K562 (cell line): Measurements from ENCODE around the gene KBTBD6. TPM values are rescaled to one million over a fixed set of nuclear protein-coding genes. Genes with fewer than 3 reads are reported as not detected.
A peak's percentile ranks its signal among the peaks of the same experiment; 100 is the strongest.

Experiments
- ATAC-seq: fragments of 200-7000 bp; cut with Tn5 transposase; 3 replicates; pipeline ENCODE4 v1.9.1; 2020; ENCODE audit warnings: moderate library complexity
- BruUV-seq: library from RNA; stranded (reverse); fragments of 400-500 nt; replicated peaks from 2 replicates; lab custom pipeline; 2021; lab: Mats Ljungman, UMichigan
- CTCF ChIA-PET: fragments of 300-600 bp; formaldehyde crosslinking; extraction: SDS; loops from one replicate; lab custom pipeline; 2021; ENCODE audit warnings: low intra/inter-chr PET ratio; lab: Yijun Ruan, JAX
- POLR2A ChIA-PET: fragments of 300-600, 350-650 bp; sonication (Branson Sonifier 250); formaldehyde crosslinking; extraction: SDS; loops from one replicate; lab custom pipeline; 2021; ENCODE audit warnings: antibody characterized with exemption, inconsistent platforms; lab: Yijun Ruan, JAX
- DNase-seq, 4 experiments: peaks; one replicate each; pipeline versions ENCODE4 v3.0.0 to v3.0.0-alpha.2; 2011 to 2018; ENCODE audit warnings: low spot score in 3 of 4, mixed read lengths in 3 of 4; ENCODE audit errors: extremely low read depth in 1 of 4
- FAIRE-seq: peaks from 2 replicates; lab custom pipeline; 2011; peaks lifted over from hg19 to GRCh38; lab: Jason Lieb, UNC
- H2AFZ ChIP-seq: 2 replicates; pipeline ENCODE4 v1.6.0; 2011; ENCODE audit warnings: low read depth, low read length, control low read depth, inconsistent platforms
- H3K27ac ChIP-seq: fragments of 200-600 bp; 3 replicates; pipeline ENCODE4 v1.8.0; 2011; ENCODE audit warnings: low read depth, mild to moderate bottlenecking, control low read depth, inconsistent platforms, low read length, moderate library complexity, mixed read lengths; ENCODE audit errors: extremely low read depth
- H3K27me3 ChIP-seq, 2 experiments: fragments of 300-600 bp in 1 of 2; 2 replicates in 1 of 2; 3 replicates in 1 of 2; pipeline versions ENCODE4 v1.6.0 to v1.8.0; 2011; ENCODE audit warnings: inconsistent platforms in 2 of 2, low read length in 2 of 2, mild to moderate bottlenecking in 1 of 2, mixed read lengths in 1 of 2, moderate library complexity in 1 of 2; ENCODE audit not compliant: control insufficient read depth in 2 of 2, insufficient read depth in 2 of 2
- H3K36me3 ChIP-seq: fragments of 300-600 bp; 3 replicates; pipeline ENCODE4 v1.8.0; 2011; ENCODE audit warnings: mild to moderate bottlenecking, low read length, inconsistent platforms; ENCODE audit not compliant: control insufficient read depth, insufficient read depth
- H3K4me1 ChIP-seq, 2 experiments: fragments of 200-600 bp in 1 of 2; replicated peaks in 1 of 2; 2 replicates in 1 of 2; 3 replicates in 1 of 2; pipeline versions ENCODE4 v1.5.1 to v1.8.0; 2011; ENCODE audit warnings: inconsistent platforms in 2 of 2, low read length in 2 of 2, mild to moderate bottlenecking in 1 of 2, mixed read lengths in 1 of 2, moderate library complexity in 1 of 2; ENCODE audit not compliant: control insufficient read depth in 2 of 2, insufficient read depth in 2 of 2
- H3K4me2 ChIP-seq: 2 replicates; pipeline ENCODE4 v1.6.1; 2011; ENCODE audit warnings: low read length, control low read depth, inconsistent platforms, mixed read lengths; ENCODE audit not compliant: insufficient read depth
- H3K4me3 ChIP-seq: fragments of 200-600 bp; sonication (generic), shearing (Covaris generic); 2 replicates; pipeline ENCODE4 v1.5.1; 2016; ENCODE audit warnings: control low read depth, inconsistent platforms
- H3K79me2 ChIP-seq: fragments of 200-600 bp; 3 replicates; pipeline ENCODE4 v1.8.0; 2011; ENCODE audit warnings: low read length, inconsistent platforms; ENCODE audit not compliant: control insufficient read depth, insufficient read depth
- H3K9ac ChIP-seq, 2 experiments: 2 replicates each; pipeline versions ENCODE4 v1.6.0 to v1.6.1; 2011; ENCODE audit warnings: low read depth in 2 of 2, low read length in 2 of 2, control low read depth in 1 of 2, inconsistent platforms in 1 of 2, mild to moderate bottlenecking in 1 of 2, mixed read lengths in 1 of 2; ENCODE audit not compliant: insufficient read depth in 1 of 2
- H3K9me1 ChIP-seq: one replicate; pipeline ENCODE4 v1.6.0; 2011; ENCODE audit warnings: inconsistent platforms, mild to moderate bottlenecking, low read length, moderate library complexity; ENCODE audit not compliant: control insufficient read depth, insufficient read depth
- H3K9me3 ChIP-seq: replicated peaks from 2 replicates; pipeline ENCODE4 v1.5.1; 2011; ENCODE audit warnings: low read depth, low read length, inconsistent platforms; ENCODE audit not compliant: control insufficient read depth, insufficient read depth
- H4K20me1 ChIP-seq: replicated peaks from 2 replicates; pipeline ENCODE4 v1.6.1; 2011; ENCODE audit warnings: low read length, inconsistent platforms, mixed read lengths; ENCODE audit not compliant: control insufficient read depth, insufficient read depth
- CEBPB ChIP-seq: fragments of 450-650 bp; IDR thresholded peaks from 2 replicates; pipeline ENCODE4 v1.6.1; 2016; ENCODE audit warnings: missing genetic modification characterization, missing compliant biosample characterization
- EHMT2 ChIP-seq: fragments of 450-650 bp; IDR thresholded peaks from 2 replicates; pipeline ENCODE4 v1.6.1; 2018; ENCODE audit warnings: antibody characterized with exemption
- POLR2B ChIP-seq: fragments of 450-650 bp; IDR thresholded peaks from 2 replicates; pipeline ENCODE4 v1.6.1; 2018; ENCODE audit warnings: low read depth; ENCODE audit not compliant: partially characterized antibody
- RFX1 ChIP-seq: fragments of 450-650 bp; IDR thresholded peaks from 2 replicates; pipeline ENCODE4 v1.6.1; 2016; ENCODE audit warnings: mild to moderate bottlenecking, moderate library complexity
- ZBTB17 ChIP-seq: fragments of 450-650 bp; formaldehyde crosslinking; IDR thresholded peaks from 2 replicates; pipeline ENCODE4 v1.4.0; 2020; ENCODE audit warnings: mild to moderate bottlenecking
- WGBS: fragments of 100-300 bp; shearing (Covaris generic); methylation state at CpG from one replicate; pipeline ENCODE4 v1.1.6; 2016; ENCODE audit warnings: low coverage, mixed read lengths; ENCODE audit not compliant: insufficient coverage; ENCODE audit errors: missing lambda C conversion rate; 5-methylcytosine and 5-hydroxymethylcytosine counted together
- in situ Hi-C: fragments of 300-500 bp; cut with MboI; formaldehyde crosslinking; loops from 4 replicates; pipeline ENCODE4 v1.15.0; 2018; ENCODE audit warnings: inconsistent platforms, mixed read lengths
- intact Hi-C: fragments of 100-400 bp; cut with micrococcal nuclease; formaldehyde crosslinking; loops from 2 replicates; pipeline ENCODE4 v1.14.2; 2022
- polyA plus RNA-seq, 8 experiments: library from polyadenylated mRNA; depleted of rRNA in 4 of 8; stranded (reverse) in 5 of 8; unstranded in 3 of 8; fragments of >200 nt; fragmentation: Nextera tagmentation in 2 of 8; fragmentation: Illumina TruSeq in 1 of 8; extraction: Ambion mirVana in 2 of 8; extraction: Trizol in 1 of 8; gene quantifications; 2 replicates each; pipeline versions ENCODE4 v1.2.1 to v1.2.3, GENCODE V29; 2011 to 2014; ENCODE audit warnings: inconsistent platforms in 1 of 8, missing spikeins in 1 of 8
- total RNA-seq, 7 experiments: library from RNA; depleted of rRNA in 6 of 7; stranded (reverse); fragments of >200 nt in 6 of 7; fragmentation: Illumina TruSeq in 2 of 7; extraction: Trizol in 2 of 7; gene quantifications; 2 replicates each; pipeline versions ENCODE4 v1.2.1 to v1.2.3, GENCODE V29; 2011 to 2021; ENCODE audit warnings: low replicate concordance in 1 of 7

The KBTBD6 gene
- total and polyA plus RNA-seq, 9 of the 15 experiments (the other 6 are each of a cell fraction or from before 2014, with no cell fraction given) = 1.9 to 4.9 (median 3.2) TPM

DNA sequence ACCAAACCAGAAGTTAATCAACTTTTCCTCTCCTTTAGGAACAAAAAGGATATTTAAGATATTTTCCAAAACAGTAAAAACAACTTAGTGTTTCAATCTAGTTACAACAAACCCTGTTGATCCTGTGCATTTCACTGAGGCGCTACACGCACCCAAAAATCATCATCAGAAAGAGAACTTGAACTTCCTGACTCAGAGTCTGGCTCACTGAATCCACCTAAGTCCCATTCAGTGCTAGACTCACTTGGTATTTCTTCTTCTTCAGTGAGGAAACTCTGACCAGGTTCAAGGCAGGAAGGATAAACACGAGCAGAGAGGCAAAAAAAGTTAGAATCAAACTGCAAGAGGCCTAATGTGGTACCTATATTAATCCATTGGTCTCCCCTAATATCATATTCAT is 2.2 kb downstream of the KBTBD6 start (continued):
- no peak for TF ChIP-seq ZBTB17

DNA sequence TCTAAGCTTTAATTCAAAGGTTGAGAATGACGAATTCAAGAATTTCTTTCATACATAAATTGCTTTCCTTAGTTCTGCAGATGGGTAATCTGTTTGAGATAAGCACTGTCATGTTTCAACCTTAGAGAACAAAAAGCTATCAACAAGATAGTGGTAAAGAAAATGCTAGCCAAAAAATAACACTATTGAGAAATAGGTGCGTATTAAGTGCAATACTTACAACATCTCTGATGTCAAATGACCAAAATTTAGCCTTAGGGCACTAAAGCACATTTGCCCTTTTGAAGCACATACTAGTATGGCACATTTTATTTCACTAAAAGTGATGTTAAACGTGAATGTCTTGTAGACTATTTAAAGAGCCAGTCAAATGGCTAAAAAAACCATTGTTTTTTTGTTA is 4.9 kb downstream of the KBTBD6 start:
- Histone ChIP-seq H3K4me1 (peaks cover 6 to 11% of the 10 kb centered on the region in 2 experiments; a peak in 3 of 5 replicates), H3K27me3 (no peaks in the 10 kb centered on the region), H3K9me3 (no peaks in the 10 kb centered on the region), H3K9ac (no peak overlapping the region), H3K4me2 (no peak overlapping the region), H3K9me1 (no peaks in the 10 kb centered on the region), H3K79me2 (peaks cover 48% of the 10 kb centered on the region), H4K20me1 (no peaks in the 10 kb centered on the region), H3K27ac (no peak overlapping the region), H3K4me3 (no peak overlapping the region), H2AFZ (no peak overlapping the region), H3K36me3 (peaks cover 7% of the 10 kb centered on the region; the same call in 1 of the 3 replicates)
- TF ChIP-seq CEBPB (tag) (0 out of 2 replicates have a peak, but pooled peaks have one; percentile 22), EHMT2 (no peak)
- no TSS peak for BruUV-seq
- POLR2A ChIA-PET = interaction anchor here (1.0 kb wide), 1 partner anchor 10 kb away, joined by 4 read pairs; no protein-coding TSS in a partner anchor
- ATAC-seq (no peak), FAIRE-seq (no peak), DNase-seq (no peak)
- CTCF ChIA-PET = no interaction called here
- 28% methylated on average over 3 of the region's 3 CpGs for WGBS
- intact Hi-C loops = no loop called here
- in situ Hi-C loops = no loop called here

DNA sequence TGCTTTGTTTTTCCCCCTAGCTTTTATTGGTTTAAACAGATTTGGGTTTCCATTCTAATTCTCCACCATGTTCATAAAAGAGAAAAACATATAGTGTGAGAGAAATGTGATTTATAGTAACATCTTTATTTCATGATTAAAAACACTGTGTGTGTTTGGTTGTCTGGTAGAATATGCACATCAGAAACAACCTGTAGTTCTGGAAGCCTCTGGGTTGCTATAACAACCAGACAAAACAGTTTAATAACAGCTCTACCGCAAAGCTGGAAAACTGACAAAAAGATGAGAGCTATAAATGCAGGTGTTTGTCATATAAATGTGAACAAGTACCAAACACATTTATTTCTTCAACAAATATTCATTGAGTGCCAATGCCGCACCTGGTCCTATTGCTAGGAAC is 9.8 kb downstream of the KBTBD6 start:
- H3K4me3 ChIP-seq = no peak overlapping the region
- no peaks in the 10 kb centered on the region for H3K27me3 ChIP-seq
- peaks cover 9% of the 10 kb centered on the region for H3K79me2 ChIP-seq
- H3K9me1 ChIP-seq = no peaks in the 10 kb centered on the region
- ChIA-PET CTCF (no interaction called here), POLR2A (no interaction called here)
- ATAC-seq = no peak
- H3K4me2 ChIP-seq = no peak overlapping the region
- TF ChIP-seq POLR2B = no peak
- TF ChIP-seq RFX1 = peak; percentile 64
- in situ Hi-C loops = no loop called here
- WGBS = 57% methylated on average over 2 of the region's 2 CpGs
- H3K9me3 ChIP-seq = no peaks in the 10 kb centered on the region
- no peak for FAIRE-seq
- BruUV-seq = no TSS peak
- H3K36me3 ChIP-seq = peaks cover 3% of the 10 kb centered on the region; the same call in 1 of the 3 replicates
- H3K4me1 ChIP-seq = 0 out of 5 replicates have a peak, but pooled peaks cover 0 to 2% of the 10 kb centered on the region in 2 experiments
- H3K27ac ChIP-seq = no peak overlapping the region
- intact Hi-C loops = no loop called here
- H3K9ac ChIP-seq = no peak overlapping the region
- no peaks in the 10 kb centered on the region for H4K20me1 ChIP-seq
- no peak for DNase-seq
- H2AFZ ChIP-seq = no peak overlapping the region
